ENCODE data around the gene ZBTB49.

Gene ZBTB49

DNA sequence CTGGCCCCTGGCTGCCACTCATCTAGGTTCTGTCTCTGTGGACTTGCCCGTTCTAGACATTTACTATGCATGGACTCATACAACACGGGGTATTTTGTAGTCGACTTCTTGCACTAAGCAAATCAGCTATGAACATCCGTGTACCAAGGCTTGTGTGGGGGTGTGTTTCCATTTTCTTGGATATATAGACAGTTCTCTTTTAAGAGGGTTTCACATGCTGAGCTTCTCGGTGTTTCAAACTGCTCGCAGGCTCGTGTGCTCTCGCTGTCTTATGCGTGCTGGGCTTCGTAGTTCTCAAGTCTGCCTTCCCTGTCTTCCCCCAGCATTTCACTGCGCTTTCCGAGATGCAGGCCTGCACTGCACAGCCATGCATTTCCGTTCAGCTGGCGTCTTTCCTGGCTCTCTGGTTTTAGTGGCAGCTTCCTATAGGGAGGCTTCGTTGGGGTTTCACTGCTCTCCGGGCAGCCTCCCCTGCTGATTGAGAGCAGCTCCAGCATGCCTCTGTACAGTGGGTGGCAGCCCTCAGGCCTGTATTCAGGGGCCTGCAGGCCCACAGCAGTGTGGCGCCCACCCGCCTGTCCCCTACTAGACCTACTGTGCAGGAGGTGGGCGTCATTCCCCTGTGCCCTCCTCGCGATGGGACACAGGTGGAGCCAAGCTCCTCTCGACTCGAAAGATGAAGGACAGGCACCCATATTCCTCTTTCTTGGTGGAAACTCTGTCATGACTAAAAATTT lies 27.6 kb downstream of the ZBTB49 start:
- TF ChIP-seq, protein P1, sequence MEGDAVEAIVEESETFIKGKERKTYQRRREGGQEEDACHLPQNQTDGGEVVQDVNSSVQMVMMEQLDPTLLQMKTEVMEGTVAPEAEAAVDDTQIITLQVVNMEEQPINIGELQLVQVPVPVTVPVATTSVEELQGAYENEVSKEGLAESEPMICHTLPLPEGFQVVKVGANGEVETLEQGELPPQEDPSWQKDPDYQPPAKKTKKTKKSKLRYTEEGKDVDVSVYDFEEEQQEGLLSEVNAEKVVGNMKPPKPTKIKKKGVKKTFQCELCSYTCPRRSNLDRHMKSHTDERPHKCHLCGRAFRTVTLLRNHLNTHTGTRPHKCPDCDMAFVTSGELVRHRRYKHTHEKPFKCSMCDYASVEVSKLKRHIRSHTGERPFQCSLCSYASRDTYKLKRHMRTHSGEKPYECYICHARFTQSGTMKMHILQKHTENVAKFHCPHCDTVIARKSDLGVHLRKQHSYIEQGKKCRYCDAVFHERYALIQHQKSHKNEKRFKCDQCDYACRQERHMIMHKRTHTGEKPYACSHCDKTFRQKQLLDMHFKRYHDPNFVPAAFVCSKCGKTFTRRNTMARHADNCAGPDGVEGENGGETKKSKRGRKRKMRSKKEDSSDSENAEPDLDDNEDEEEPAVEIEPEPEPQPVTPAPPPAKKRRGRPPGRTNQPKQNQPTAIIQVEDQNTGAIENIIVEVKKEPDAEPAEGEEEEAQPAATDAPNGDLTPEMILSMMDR (IDR thresholded peaks at IDR 0.05; ENCODE audit: low read depth, low read length) = no peak
- DNase-seq (ENCODE audit: extremely low read depth, low read depth) = no peak

DNA sequence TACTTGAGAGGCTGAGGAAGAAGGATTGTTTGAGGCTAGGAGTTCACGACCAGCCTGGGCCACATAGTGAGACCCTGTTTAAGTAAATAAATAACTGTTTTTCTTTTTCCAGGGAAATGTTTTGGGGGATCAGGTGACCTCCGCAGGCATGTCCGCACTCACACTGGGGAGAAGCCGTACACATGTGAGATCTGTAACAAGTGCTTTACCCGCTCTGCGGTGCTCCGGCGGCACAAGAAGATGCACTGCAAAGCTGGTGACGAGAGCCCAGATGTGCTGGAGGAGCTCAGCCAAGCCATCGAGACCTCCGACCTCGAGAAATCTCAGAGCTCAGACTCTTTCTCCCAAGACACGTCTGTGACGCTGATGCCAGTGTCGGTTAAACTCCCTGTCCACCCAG lies 30.5 kb downstream of the ZBTB49 start:
- TF ChIP-seq, protein P1 (IDR thresholded peaks at IDR 0.05; ENCODE audit: low read depth, low read length) = no peak
- no peak for DNase-seq (ENCODE audit: extremely low read depth, low read depth)

DNA sequence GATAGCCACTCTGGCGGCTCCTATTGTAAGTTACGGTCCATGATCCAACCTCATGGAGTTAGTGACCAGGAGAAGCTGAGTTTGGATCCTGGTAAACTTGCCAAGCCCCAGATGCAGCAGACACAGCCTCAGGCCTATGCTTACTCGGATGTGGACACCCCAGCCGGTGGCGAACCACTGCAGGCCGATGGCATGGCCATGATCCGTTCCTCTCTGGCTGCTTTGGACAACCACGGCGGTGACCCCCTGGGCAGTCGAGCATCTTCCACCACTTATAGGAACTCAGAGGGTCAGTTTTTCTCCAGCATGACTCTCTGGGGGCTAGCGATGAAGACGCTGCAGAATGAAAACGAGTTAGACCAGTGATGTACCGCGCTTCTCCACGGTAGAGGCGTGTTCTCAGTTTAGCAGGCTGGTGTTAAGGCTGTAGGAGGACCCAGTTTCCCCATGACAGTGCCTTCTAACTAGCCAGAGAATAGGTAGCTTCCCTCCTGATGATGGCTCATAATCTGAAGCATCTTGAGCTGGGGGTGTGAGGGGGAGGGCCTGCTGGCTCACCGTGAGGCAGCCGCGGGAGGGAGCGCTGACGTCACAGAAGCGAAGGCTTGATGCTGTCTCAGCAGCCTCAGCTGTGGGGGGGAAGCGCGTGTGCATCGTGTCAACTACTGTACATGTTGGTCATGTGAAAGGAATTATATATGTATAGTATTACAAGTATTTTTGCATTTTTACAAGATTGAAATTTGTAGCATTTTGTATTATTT lies 31.1 kb downstream of the ZBTB49 start:
- TF ChIP-seq, protein P1 (IDR thresholded peaks at IDR 0.05; ENCODE audit: low read depth, low read length) = no peak

DNA sequence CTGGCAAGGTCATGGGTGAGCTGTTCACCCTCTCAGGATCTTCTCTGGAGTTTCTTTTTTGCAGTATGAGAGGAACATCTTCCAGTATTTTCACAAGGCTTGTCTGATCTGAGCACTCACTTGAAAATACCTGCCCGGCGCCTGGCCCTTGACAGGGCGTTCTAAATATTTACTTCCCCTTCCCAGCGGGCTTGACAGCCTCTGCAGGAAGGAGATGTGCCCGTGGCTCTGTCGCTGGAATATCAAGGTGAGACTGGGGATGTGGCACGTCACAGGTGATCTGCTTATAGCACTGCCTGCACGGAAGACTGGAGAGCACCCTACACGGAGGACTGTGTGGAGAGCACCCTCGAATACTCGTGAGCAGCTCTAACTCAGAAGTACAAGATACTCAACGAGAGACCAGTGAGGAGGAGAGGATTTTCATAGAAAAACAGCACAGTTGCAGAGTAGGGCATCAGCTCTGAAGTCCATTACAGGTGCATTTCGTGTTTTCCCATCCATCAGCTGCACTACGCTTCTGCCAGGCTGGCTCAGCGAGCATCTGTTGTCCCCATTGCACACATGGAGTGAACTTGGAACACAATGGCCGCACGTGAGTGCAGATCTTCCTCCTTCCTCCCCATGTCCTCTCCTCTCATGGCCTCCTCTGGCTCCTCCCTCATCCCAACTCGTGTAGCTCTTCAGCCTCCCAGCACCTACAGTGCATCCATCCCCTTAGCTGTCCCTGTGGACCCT lies 32.1 kb downstream of the ZBTB49 start:
- TF ChIP-seq, protein P1 (IDR thresholded peaks at IDR 0.05; ENCODE audit: low read depth, low read length) = no peak
- DNase-seq (ENCODE audit: extremely low read depth, low read depth) = no peak

More for the DNA sequence above, 31.1 kb downstream of the ZBTB49 start:
- DNase-seq (ENCODE audit: extremely low read depth, low read depth) = no peak

DNA sequence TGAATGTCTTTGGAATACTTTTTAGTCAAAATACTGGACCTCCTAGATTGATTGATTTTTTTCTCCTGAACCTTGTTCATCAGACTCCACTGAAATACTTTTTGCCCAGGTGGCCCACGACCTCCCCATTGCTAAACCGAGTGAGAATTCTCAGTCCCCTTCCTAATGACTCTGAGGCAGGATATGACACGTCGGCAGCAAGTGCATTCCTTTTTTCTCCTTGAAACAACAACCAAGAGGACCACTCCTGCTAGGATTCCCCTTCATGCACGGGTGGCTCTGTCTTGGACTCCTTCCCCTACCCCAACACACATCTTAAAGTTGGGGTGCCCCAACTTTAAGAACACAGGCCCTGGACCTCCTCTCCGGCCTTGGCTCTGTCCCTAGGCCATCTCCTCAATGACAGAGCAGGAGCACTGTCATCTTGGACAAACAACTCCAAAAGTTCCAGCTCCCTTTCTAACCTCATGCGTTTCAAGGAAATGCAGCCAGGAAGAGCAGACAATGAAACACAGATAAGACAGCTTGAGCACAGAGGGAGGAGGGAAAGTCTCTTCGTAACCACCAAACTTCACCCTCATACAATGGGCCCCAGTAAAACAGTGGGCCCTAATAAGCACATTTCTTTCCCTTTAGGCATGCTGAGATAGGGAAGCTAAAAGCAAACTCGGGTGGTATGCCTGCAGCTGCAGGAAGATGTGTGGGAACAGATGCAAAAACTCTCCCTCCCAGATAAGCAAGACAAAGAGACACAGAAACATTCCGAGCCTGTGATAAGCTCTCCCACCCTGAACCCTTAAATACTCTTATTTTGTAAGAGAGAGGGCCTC lies 33.9 kb downstream of the ZBTB49 start:
- TF ChIP-seq, protein P1 (IDR thresholded peaks at IDR 0.05; ENCODE audit: low read depth, low read length) = no peak
- DNase-seq (ENCODE audit: extremely low read depth, low read depth) = no peak

DNA sequence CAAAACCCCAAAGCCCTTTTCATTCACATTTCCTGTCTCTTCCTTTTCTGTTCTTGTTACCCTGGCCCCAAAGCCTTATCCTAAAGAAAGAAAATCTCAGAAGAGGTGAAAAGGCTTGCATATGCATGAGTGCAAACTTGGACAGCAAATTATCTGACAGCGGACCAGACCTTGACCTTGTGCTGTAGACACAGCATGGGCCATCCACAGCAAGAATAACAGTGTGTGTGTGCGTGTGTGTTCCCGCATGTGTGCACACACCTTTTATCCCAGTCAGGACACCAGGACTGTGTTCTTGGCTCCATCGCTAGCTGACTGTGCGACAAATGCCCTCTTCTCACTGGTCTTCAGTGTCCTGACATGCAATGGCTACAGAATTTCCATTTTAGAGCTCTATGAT lies 35.3 kb downstream of the ZBTB49 start:
- no peak for DNase-seq (ENCODE audit: extremely low read depth, low read depth)
- TF ChIP-seq, protein P1 (IDR thresholded peaks at IDR 0.05; ENCODE audit: low read depth, low read length) = no peak

Measured in AG09319 (cell line).